Trophoblast cell (in vitro differentiated cells and primary cell): ENCODE data around the gene C11orf98. TPM values are rescaled to one million over a fixed set of nuclear protein-coding genes. Genes with fewer than 3 reads are reported as not detected.

Experiments used
- DNase-seq, 2 donors: peaks; one replicate each; pipeline ENCODE4 v3.0.0-alpha.2; 2016
- H2AFZ ChIP-seq: 2 replicates; pipeline ENCODE4 v1.6.1; 2013; ENCODE audit warnings: low read length, moderate library complexity, mild to moderate bottlenecking; ENCODE audit not compliant: insufficient read depth, poor library complexity
- H2AK5ac ChIP-seq: 2 replicates; pipeline ENCODE4 v1.6.1; 2013; ENCODE audit warnings: mild to moderate bottlenecking, low read length
- H2BK120ac ChIP-seq: 2 replicates; pipeline ENCODE4 v1.6.1; 2013; ENCODE audit warnings: low read length, mild to moderate bottlenecking, moderate library complexity; ENCODE audit not compliant: insufficient read depth, poor library complexity
- H2BK12ac ChIP-seq: 2 replicates; pipeline ENCODE4 v1.6.1; 2013; ENCODE audit warnings: mild to moderate bottlenecking, low read length, moderate library complexity
- H2BK5ac ChIP-seq: 2 replicates; pipeline ENCODE4 v1.6.1; 2013; ENCODE audit warnings: low read length, low read depth, moderate library complexity, mild to moderate bottlenecking; ENCODE audit not compliant: poor library complexity
- H3K14ac ChIP-seq: 2 replicates; pipeline ENCODE4 v1.6.1; 2013; ENCODE audit warnings: mild to moderate bottlenecking, low read length
- H3K18ac ChIP-seq: 2 replicates; pipeline ENCODE4 v1.6.1; 2013; ENCODE audit warnings: mild to moderate bottlenecking, low read length
- H3K23ac ChIP-seq: 2 replicates; pipeline ENCODE4 v1.6.1; 2013; ENCODE audit warnings: low read length
- H3K27ac ChIP-seq: 2 replicates; pipeline ENCODE4 v1.5.1; 2013; ENCODE audit warnings: low read depth, mild to moderate bottlenecking, inconsistent platforms, low read length, moderate library complexity
- H3K27me3 ChIP-seq: 2 replicates; pipeline ENCODE4 v1.6.1; 2013; ENCODE audit warnings: inconsistent platforms, mild to moderate bottlenecking, low read length, moderate library complexity; ENCODE audit not compliant: insufficient read depth
- H3K36me3 ChIP-seq, 2 experiments: 1 replicate in 1 of 2; 2 replicates in 1 of 2; pipeline ENCODE4 v1.6.1; 2013; ENCODE audit warnings: low read length in 2 of 2, mild to moderate bottlenecking in 2 of 2, moderate library complexity in 1 of 2; ENCODE audit not compliant: insufficient read depth in 2 of 2, control insufficient read depth in 1 of 2
- H3K4ac ChIP-seq: 2 replicates; pipeline ENCODE4 v1.6.1; 2013; ENCODE audit warnings: low read depth, mild to moderate bottlenecking, low read length, moderate library complexity
- H3K4me1 ChIP-seq, 2 experiments: 1 replicate in 1 of 2; 2 replicates in 1 of 2; pipeline ENCODE4 v1.6.1; 2013; ENCODE audit warnings: low read length in 2 of 2, mild to moderate bottlenecking in 2 of 2, moderate library complexity in 1 of 2; ENCODE audit not compliant: insufficient read depth in 2 of 2, control insufficient read depth in 1 of 2
- H3K4me2 ChIP-seq: 2 replicates; pipeline ENCODE4 v1.6.1; 2013; ENCODE audit warnings: inconsistent platforms, mild to moderate bottlenecking, low read length, moderate library complexity
- H3K4me3 ChIP-seq: 2 replicates; pipeline ENCODE4 v1.5.1; 2013; ENCODE audit warnings: mild to moderate bottlenecking, low read depth, low read length, inconsistent platforms
- H3K79me1 ChIP-seq: one replicate; pipeline ENCODE4 v1.6.1; 2013; ENCODE audit warnings: low read length
- H3K79me2 ChIP-seq: 2 replicates; pipeline ENCODE4 v1.6.1; 2013; ENCODE audit warnings: low read length, mild to moderate bottlenecking; ENCODE audit not compliant: control insufficient read depth, insufficient read depth, poor library complexity
- H3K9ac ChIP-seq: 2 replicates; pipeline ENCODE4 v1.6.1; 2013; ENCODE audit warnings: mild to moderate bottlenecking, low read length
- H3K9me3 ChIP-seq: 2 replicates; pipeline ENCODE4 v1.6.1; 2013; ENCODE audit warnings: low read depth, mild to moderate bottlenecking, control low read depth, inconsistent platforms, low read length; ENCODE audit not compliant: insufficient read depth
- H4K12ac ChIP-seq: 2 replicates; pipeline ENCODE4 v1.6.1; 2013; ENCODE audit warnings: low read depth, mild to moderate bottlenecking, low read length, moderate library complexity
- H4K8ac ChIP-seq: 2 replicates; pipeline ENCODE4 v1.6.1; 2013; ENCODE audit warnings: low read depth, mild to moderate bottlenecking, low read length, moderate library complexity
- H4K91ac ChIP-seq: one replicate; pipeline ENCODE4 v1.6.1; 2013; ENCODE audit warnings: low read depth, mild to moderate bottlenecking, low read length, moderate library complexity
- WGBS: extraction: QIAGEN DNeasy Blood & Tissue Kit; methylation state at CpG from one replicate; pipeline ENCODE4 v1.1.7; 2013; ENCODE audit warnings: missing lambda C conversion rate; ENCODE audit not compliant: insufficient read length, insufficient coverage; ENCODE audit errors: extremely low coverage; 5-methylcytosine and 5-hydroxymethylcytosine counted together
- polyA plus RNA-seq: library from polyadenylated mRNA; stranded (reverse); fragments of 200-250 nt; gene quantifications from 2 replicates; pipeline ENCODE4 v1.2.3, GENCODE V29; 2013

The C11orf98 gene
- polyA plus RNA-seq: 147 and 149 TPM in 2 replicates

- H2AK5ac ChIP-seq: peak within 1 kb of the TSS; percentile 36
- H3K27ac ChIP-seq: peak within 1 kb of the TSS; percentile 92
- H3K4me1 ChIP-seq: peaks cover 10% of the 10 kb centered on the region in 2 experiments
- H3K79me1 ChIP-seq: peaks cover 13% of the 10 kb centered on the region
- H3K36me3 ChIP-seq: peaks cover 13 to 30% of the 10 kb centered on the region in 2 experiments
- peak within 1 kb of the TSS; percentile 81 for H4K12ac ChIP-seq
- H2BK120ac ChIP-seq: peak within 1 kb of the TSS; percentile 54
- no peaks in the 10 kb centered on the region for H3K9me3 ChIP-seq
- peak within 1 kb of the TSS; percentile 88 for H3K14ac ChIP-seq
- H3K23ac ChIP-seq: no peak within 1 kb of the TSS
- peak within 1 kb of the TSS; percentile 89 for H3K4me3 ChIP-seq
- peak; percentile 85 to 95 for DNase-seq
- peak within 1 kb of the TSS; percentile 68 for H3K4me2 ChIP-seq
- H3K27me3 ChIP-seq: no peaks in the 10 kb centered on the region
- peak within 1 kb of the TSS; percentile 90 for H3K9ac ChIP-seq
- peak within 1 kb of the TSS; percentile 84 for H4K8ac ChIP-seq
- peaks cover 18% of the 10 kb centered on the region for H3K79me2 ChIP-seq
- H2AFZ ChIP-seq: peak within 1 kb of the TSS; percentile 70
- H2BK12ac ChIP-seq: peak within 1 kb of the TSS; percentile 16
- peak within 1 kb of the TSS; percentile 83 for H4K91ac ChIP-seq
- peak within 1 kb of the TSS; percentile 93 for H3K4ac ChIP-seq
- H3K18ac ChIP-seq: peak within 1 kb of the TSS; percentile 85
- peak within 1 kb of the TSS; percentile 69 for H2BK5ac ChIP-seq
- WGBS: no CpG with 5 or more reads among the region's 47 CpGs
These were observed at the start of gene C11orf98, which contains the start of gene CSKMT for GRCh38 chr11:62665075-62665598. C11orf98 (minus strand) TSS chr11:62665210; CDS start chr11:62665169, 41 bp downstream. CSKMT (plus strand) TSS chr11:62665312; CDS start chr11:62665880, 568 bp downstream.

GRCh38 chr11:62713343-62713742 lies 48.3 kb upstream of the C11orf98 start:
- WGBS: no CpG with 5 or more reads among the region's 2 CpGs

GRCh38 chr11:62712861-62713260 lies 47.9 kb upstream of the C11orf98 start:
- Histone ChIP-seq H2BK12ac (no peak overlapping the region), H3K27ac (no peak overlapping the region), H3K18ac (no peak overlapping the region), H3K4me3 (no peak overlapping the region), H2BK5ac (no peak overlapping the region), H3K27me3 (no peaks in the 10 kb centered on the region), H3K79me2 (peaks cover 8% of the 10 kb centered on the region), H4K91ac (no peak overlapping the region), H2AK5ac (no peak overlapping the region), H3K9me3 (peaks cover 1% of the 10 kb centered on the region), H3K4me1 (peaks cover 11 to 15% of the 10 kb centered on the region in 2 experiments), H3K23ac (no peak overlapping the region), H4K8ac (no peak overlapping the region), H3K14ac (no peak overlapping the region), H2AFZ (no peak overlapping the region), H3K4me2 (no peak overlapping the region), H3K4ac (no peak overlapping the region), H3K36me3 (peaks cover 24 to 50% of the 10 kb centered on the region in 2 experiments), H3K9ac (no peak overlapping the region), H4K12ac (no peak overlapping the region), H2BK120ac (no peak overlapping the region), H3K79me1 (peaks cover 15% of the 10 kb centered on the region)
- DNase-seq: no peak
- WGBS: no CpG with 5 or more reads among the region's 3 CpGs

More at GRCh38 chr11:62713343-62713742, 48.3 kb upstream of the C11orf98 start:
- H3K9ac ChIP-seq: no peak overlapping the region
- no peak overlapping the region for H3K4me3 ChIP-seq
- H3K23ac ChIP-seq: no peak overlapping the region
- no peak overlapping the region for H3K4ac ChIP-seq
- H3K27me3 ChIP-seq: no peaks in the 10 kb centered on the region
- H3K18ac ChIP-seq: no peak overlapping the region
- H2BK120ac ChIP-seq: no peak overlapping the region
- peaks cover 26 to 54% of the 10 kb centered on the region in 2 experiments for H3K36me3 ChIP-seq
- peaks cover 7 to 11% of the 10 kb centered on the region in 2 experiments for H3K4me1 ChIP-seq
- no peak overlapping the region for H3K4me2 ChIP-seq
- no peak overlapping the region for H3K14ac ChIP-seq
- H2AFZ ChIP-seq: no peak overlapping the region
- H4K12ac ChIP-seq: no peak overlapping the region
- no peak overlapping the region for H2BK5ac ChIP-seq
- no peak overlapping the region for H2BK12ac ChIP-seq
- peak; percentile 78 to 86 for DNase-seq
- no peak overlapping the region for H3K27ac ChIP-seq
- no peak overlapping the region for H4K91ac ChIP-seq
- peaks cover 1% of the 10 kb centered on the region for H3K9me3 ChIP-seq
- no peak overlapping the region for H2AK5ac ChIP-seq
- H4K8ac ChIP-seq: no peak overlapping the region
- peaks cover 8% of the 10 kb centered on the region for H3K79me2 ChIP-seq
- peaks cover 15% of the 10 kb centered on the region for H3K79me1 ChIP-seq

- no peak overlapping the region for H3K9ac ChIP-seq
- H3K9me3 ChIP-seq: peaks cover 1% of the 10 kb centered on the region
- H3K23ac ChIP-seq: no peak overlapping the region
- peaks cover 20 to 45% of the 10 kb centered on the region in 2 experiments for H3K36me3 ChIP-seq
- H2BK5ac ChIP-seq: no peak overlapping the region
- H3K14ac ChIP-seq: no peak overlapping the region
- H4K12ac ChIP-seq: no peak overlapping the region
- no peak overlapping the region for H2AK5ac ChIP-seq
- peaks cover 8% of the 10 kb centered on the region for H3K79me2 ChIP-seq
- H4K8ac ChIP-seq: no peak overlapping the region
- H3K27me3 ChIP-seq: no peaks in the 10 kb centered on the region
- no CpG with 5 or more reads among the region's 6 CpGs for WGBS
- H3K4me3 ChIP-seq: no peak overlapping the region
- DNase-seq: no peak
- no peak overlapping the region for H3K18ac ChIP-seq
- no peak overlapping the region for H3K4ac ChIP-seq
- H2BK120ac ChIP-seq: no peak overlapping the region
- H3K4me2 ChIP-seq: no peak overlapping the region
- H2BK12ac ChIP-seq: no peak overlapping the region
- no peak overlapping the region for H3K27ac ChIP-seq
- peaks cover 15% of the 10 kb centered on the region for H3K79me1 ChIP-seq
- peaks cover 12 to 17% of the 10 kb centered on the region in 2 experiments for H3K4me1 ChIP-seq
- H4K91ac ChIP-seq: no peak overlapping the region
- H2AFZ ChIP-seq: no peak overlapping the region
These were observed 47.3 kb upstream of the C11orf98 start for GRCh38 chr11:62712276-62712812.
